Astrocyte (in vitro differentiated cells and primary cell): Measurements from ENCODE around the gene PCSK2.

Experiments
- CTCF ChIP-seq: IDR thresholded peaks from 2 replicates; pipeline ENCODE4 v1.5.1; 2011; ENCODE audit warnings: low read depth, mild to moderate bottlenecking, inconsistent platforms, low read length, moderate library complexity; ENCODE audit not compliant: insufficient read depth
- EZH2 ChIP-seq: IDR thresholded peaks from 2 replicates; pipeline ENCODE4 v1.6.1; 2012; ENCODE audit warnings: mild to moderate bottlenecking, low read length, inconsistent platforms; ENCODE audit not compliant: insufficient read depth

GRCh38 chr20:17179840-17180239 lies 47.0 kb upstream of the PCSK2 start:
- TF ChIP-seq CTCF: no peak
- no peak for TF ChIP-seq EZH2
